Gastrocnemius medialis (tissue), 4 donors: ENCODE results near the gene MTERF4.

Experiments
- POLR2A ChIP-seq, 2 donors: fragments of 450-650 bp; IDR thresholded peaks; one replicate each; pipeline ENCODE4 v1.6.1; 2017; ENCODE audit warnings: antibody characterized with exemption in 2 of 2, mild to moderate bottlenecking in 2 of 2, moderate library complexity in 2 of 2
- TF ChIP-seq, protein P1 (sequence below), 5 experiments: fragments of 450-650 bp in 3 of 5; fragments of 200-600 bp in 2 of 5; sonication (generic) in 2 of 5; IDR thresholded peaks in 4 of 5; conservative IDR thresholded peaks in 1 of 5; 1 replicate in 4 of 5; 2 replicates in 1 of 5; pipeline ENCODE4 v1.5.1; 2016 to 2019; ENCODE audit warnings: antibody characterized with exemption in 5 of 5, mild to moderate bottlenecking in 3 of 5, moderate library complexity in 3 of 5

DNA sequence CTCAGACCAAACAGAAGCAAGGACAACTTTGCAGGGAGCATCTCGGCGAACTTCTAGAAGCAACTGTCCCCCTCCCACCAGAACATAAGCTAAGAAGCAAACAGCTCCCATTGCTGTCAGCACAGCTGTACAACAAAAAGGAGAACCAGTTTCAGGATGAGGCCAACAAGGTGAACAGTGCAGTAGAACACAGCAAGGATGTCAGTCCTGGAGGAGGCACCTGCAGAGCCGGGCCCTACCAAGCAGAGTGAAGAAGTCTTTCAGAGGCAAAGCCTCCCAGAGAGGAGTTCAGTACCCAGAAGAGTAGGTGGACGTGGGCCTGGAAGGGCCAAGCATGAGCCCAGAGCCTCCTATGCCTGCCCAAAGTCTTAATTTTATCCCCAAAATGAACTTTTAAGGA lies 46.2 kb upstream of the MTERF4 start:
- TF ChIP-seq POLR2A (IDR thresholded peaks at IDR 0.05) = no peak
- TF ChIP-seq, protein P1, sequence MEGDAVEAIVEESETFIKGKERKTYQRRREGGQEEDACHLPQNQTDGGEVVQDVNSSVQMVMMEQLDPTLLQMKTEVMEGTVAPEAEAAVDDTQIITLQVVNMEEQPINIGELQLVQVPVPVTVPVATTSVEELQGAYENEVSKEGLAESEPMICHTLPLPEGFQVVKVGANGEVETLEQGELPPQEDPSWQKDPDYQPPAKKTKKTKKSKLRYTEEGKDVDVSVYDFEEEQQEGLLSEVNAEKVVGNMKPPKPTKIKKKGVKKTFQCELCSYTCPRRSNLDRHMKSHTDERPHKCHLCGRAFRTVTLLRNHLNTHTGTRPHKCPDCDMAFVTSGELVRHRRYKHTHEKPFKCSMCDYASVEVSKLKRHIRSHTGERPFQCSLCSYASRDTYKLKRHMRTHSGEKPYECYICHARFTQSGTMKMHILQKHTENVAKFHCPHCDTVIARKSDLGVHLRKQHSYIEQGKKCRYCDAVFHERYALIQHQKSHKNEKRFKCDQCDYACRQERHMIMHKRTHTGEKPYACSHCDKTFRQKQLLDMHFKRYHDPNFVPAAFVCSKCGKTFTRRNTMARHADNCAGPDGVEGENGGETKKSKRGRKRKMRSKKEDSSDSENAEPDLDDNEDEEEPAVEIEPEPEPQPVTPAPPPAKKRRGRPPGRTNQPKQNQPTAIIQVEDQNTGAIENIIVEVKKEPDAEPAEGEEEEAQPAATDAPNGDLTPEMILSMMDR (IDR thresholded peaks at IDR 0.05 in 4 of 5, conservative IDR thresholded peaks at IDR 0.05 in 1 of 5) = no peak
